K562 (cell line): ENCODE data around the gene RABGAP1. TPM values are rescaled to one million over a fixed set of nuclear protein-coding genes. Genes with fewer than 3 reads are reported as not detected.

Experiments used
- ATAC-seq: fragments of 200-7000 bp; cut with Tn5 transposase; 3 replicates; pipeline ENCODE4 v1.9.1; 2020; ENCODE audit warnings: moderate library complexity
- BruUV-seq: library from RNA; stranded (reverse); fragments of 400-500 nt; replicated peaks from 2 replicates; lab custom pipeline; 2021; lab: Mats Ljungman, UMichigan
- CTCF ChIA-PET: fragments of 300-600 bp; formaldehyde crosslinking; extraction: SDS; loops from one replicate; lab custom pipeline; 2021; ENCODE audit warnings: low intra/inter-chr PET ratio; lab: Yijun Ruan, JAX
- POLR2A ChIA-PET: fragments of 300-600, 350-650 bp; sonication (Branson Sonifier 250); formaldehyde crosslinking; extraction: SDS; loops from one replicate; lab custom pipeline; 2021; ENCODE audit warnings: antibody characterized with exemption, inconsistent platforms; lab: Yijun Ruan, JAX
- DNase-seq, 4 experiments: peaks; one replicate each; pipeline versions ENCODE4 v3.0.0 to v3.0.0-alpha.2; 2011 to 2018; ENCODE audit warnings: low spot score in 3 of 4, mixed read lengths in 3 of 4; ENCODE audit errors: extremely low read depth in 1 of 4
- FAIRE-seq: peaks from 2 replicates; lab custom pipeline; 2011; peaks lifted over from hg19 to GRCh38; lab: Jason Lieb, UNC
- H2AFZ ChIP-seq: 2 replicates; pipeline ENCODE4 v1.6.0; 2011; ENCODE audit warnings: low read depth, low read length, control low read depth, inconsistent platforms
- H3K27ac ChIP-seq: fragments of 200-600 bp; 3 replicates; pipeline ENCODE4 v1.8.0; 2011; ENCODE audit warnings: low read depth, mild to moderate bottlenecking, control low read depth, inconsistent platforms, low read length, moderate library complexity, mixed read lengths; ENCODE audit errors: extremely low read depth
- H3K27me3 ChIP-seq, 2 experiments: fragments of 300-600 bp in 1 of 2; 2 replicates in 1 of 2; 3 replicates in 1 of 2; pipeline versions ENCODE4 v1.6.0 to v1.8.0; 2011; ENCODE audit warnings: inconsistent platforms in 2 of 2, low read length in 2 of 2, mild to moderate bottlenecking in 1 of 2, mixed read lengths in 1 of 2, moderate library complexity in 1 of 2; ENCODE audit not compliant: control insufficient read depth in 2 of 2, insufficient read depth in 2 of 2
- H3K36me3 ChIP-seq: fragments of 300-600 bp; 3 replicates; pipeline ENCODE4 v1.8.0; 2011; ENCODE audit warnings: mild to moderate bottlenecking, low read length, inconsistent platforms; ENCODE audit not compliant: control insufficient read depth, insufficient read depth
- H3K4me1 ChIP-seq, 2 experiments: fragments of 200-600 bp in 1 of 2; replicated peaks in 1 of 2; 2 replicates in 1 of 2; 3 replicates in 1 of 2; pipeline versions ENCODE4 v1.5.1 to v1.8.0; 2011; ENCODE audit warnings: inconsistent platforms in 2 of 2, low read length in 2 of 2, mild to moderate bottlenecking in 1 of 2, mixed read lengths in 1 of 2, moderate library complexity in 1 of 2; ENCODE audit not compliant: control insufficient read depth in 2 of 2, insufficient read depth in 2 of 2
- H3K4me2 ChIP-seq: 2 replicates; pipeline ENCODE4 v1.6.1; 2011; ENCODE audit warnings: low read length, control low read depth, inconsistent platforms, mixed read lengths; ENCODE audit not compliant: insufficient read depth
- H3K4me3 ChIP-seq: fragments of 200-600 bp; sonication (generic), shearing (Covaris generic); 2 replicates; pipeline ENCODE4 v1.5.1; 2016; ENCODE audit warnings: control low read depth, inconsistent platforms
- H3K79me2 ChIP-seq: fragments of 200-600 bp; 3 replicates; pipeline ENCODE4 v1.8.0; 2011; ENCODE audit warnings: low read length, inconsistent platforms; ENCODE audit not compliant: control insufficient read depth, insufficient read depth
- H3K9ac ChIP-seq, 2 experiments: 2 replicates each; pipeline versions ENCODE4 v1.6.0 to v1.6.1; 2011; ENCODE audit warnings: low read depth in 2 of 2, low read length in 2 of 2, control low read depth in 1 of 2, inconsistent platforms in 1 of 2, mild to moderate bottlenecking in 1 of 2, mixed read lengths in 1 of 2; ENCODE audit not compliant: insufficient read depth in 1 of 2
- H3K9me1 ChIP-seq: one replicate; pipeline ENCODE4 v1.6.0; 2011; ENCODE audit warnings: inconsistent platforms, mild to moderate bottlenecking, low read length, moderate library complexity; ENCODE audit not compliant: control insufficient read depth, insufficient read depth
- H3K9me3 ChIP-seq: replicated peaks from 2 replicates; pipeline ENCODE4 v1.5.1; 2011; ENCODE audit warnings: low read depth, low read length, inconsistent platforms; ENCODE audit not compliant: control insufficient read depth, insufficient read depth
- H4K20me1 ChIP-seq: replicated peaks from 2 replicates; pipeline ENCODE4 v1.6.1; 2011; ENCODE audit warnings: low read length, inconsistent platforms, mixed read lengths; ENCODE audit not compliant: control insufficient read depth, insufficient read depth
- ARID2 ChIP-seq: fragments of 450-650 bp; IDR thresholded peaks from 2 replicates; pipeline ENCODE4 v1.6.1; 2017; ENCODE audit warnings: antibody characterized with exemption, mild to moderate bottlenecking
- CREBBP ChIP-seq: IDR thresholded peaks from one replicate; pipeline ENCODE4 v1.6.1; 2012; ENCODE audit warnings: low read depth, mild to moderate bottlenecking, control low read depth, inconsistent platforms, low read length
- HCFC1 ChIP-seq: IDR thresholded peaks from 2 replicates; pipeline ENCODE4 v1.6.1; 2012; ENCODE audit warnings: low read depth, low read length, improper control_type of control experiment
- KDM2B ChIP-seq: fragments of 250-450 bp; sonication (Bioruptor Pico); IDR thresholded peaks from 2 replicates; pipeline ENCODE4 v1.8.0; 2021; ENCODE audit warnings: mild to moderate bottlenecking, moderate library complexity
- MCM5 ChIP-seq: fragments of 450-650 bp; IDR thresholded peaks from 2 replicates; pipeline ENCODE4 v1.6.1; 2016; ENCODE audit warnings: low read depth
- MECOM ChIP-seq: fragments of 250-450 bp; sonication (Bioruptor Pico); IDR thresholded peaks from 2 replicates; pipeline ENCODE4 v1.8.0; 2022; ENCODE audit warnings: inconsistent platforms
- NCOR1 ChIP-seq: fragments of 450-650 bp; IDR thresholded peaks from 2 replicates; pipeline ENCODE4 v1.6.1; 2016; ENCODE audit warnings: mild to moderate bottlenecking, moderate library complexity
- NFIC ChIP-seq: fragments of 450-650 bp; IDR thresholded peaks from 2 replicates; pipeline ENCODE4 v1.6.1; 2017; ENCODE audit warnings: mild to moderate bottlenecking, inconsistent platforms
- NFIX ChIP-seq: fragments of 250-450 bp; sonication (Bioruptor Pico); IDR thresholded peaks from 2 replicates; pipeline ENCODE4 v1.4.0; 2020; ENCODE audit warnings: low read depth, mild to moderate bottlenecking, moderate library complexity
- RBM14 ChIP-seq: fragments of 200-400 bp; formaldehyde crosslinking; IDR thresholded peaks from 2 replicates; pipeline ENCODE4 v1.6.1; 2018; ENCODE audit warnings: low read depth, mild to moderate bottlenecking, low read length, moderate library complexity, borderline replicate concordance; ENCODE audit not compliant: insufficient read depth
- RBM22 ChIP-seq: fragments of 200-400 bp; formaldehyde crosslinking; IDR thresholded peaks from 2 replicates; pipeline ENCODE4 v1.6.1; 2018; ENCODE audit warnings: low read length, low read depth; ENCODE audit not compliant: poor library complexity, severe bottlenecking
- SAP30 ChIP-seq: fragments of 200-600 bp; sonication (generic); IDR thresholded peaks from 2 replicates; pipeline ENCODE4 v1.6.1; 2012; ENCODE audit warnings: borderline replicate concordance, low read depth, mild to moderate bottlenecking, moderate library complexity, low read length, control low read depth, inconsistent platforms; ENCODE audit not compliant: insufficient read depth, poor library complexity, severe bottlenecking
- SNRNP70 ChIP-seq: fragments of 200-400 bp; formaldehyde crosslinking; optimal IDR thresholded peaks from 2 replicates; pipeline ENCODE3; 2017; ENCODE audit warnings: low read depth, low read length
- ZNF175 ChIP-seq: fragments of 200-800 bp; sonication (Bioruptor generic); IDR thresholded peaks from 2 replicates; pipeline ENCODE4 v1.6.1; 2016; ENCODE audit warnings: low read depth, mild to moderate bottlenecking, missing genetic modification characterization, missing compliant biosample characterization
- ZNF197 ChIP-seq: fragments of 200-800 bp; sonication (Bioruptor generic); IDR thresholded peaks from 2 replicates; pipeline ENCODE4 v1.6.1; 2016; ENCODE audit warnings: low read depth, missing genetic modification characterization, missing compliant biosample characterization
- ZNF316 ChIP-seq: fragments of 450-650 bp; IDR thresholded peaks from 2 replicates; pipeline ENCODE4 v1.6.1; 2016
- ZNF77 ChIP-seq: fragments of 250-450 bp; sonication (Bioruptor Pico); IDR thresholded peaks from 2 replicates; pipeline ENCODE4 v1.5.0; 2020
- ZNF778 ChIP-seq: fragments of 450-650 bp; formaldehyde crosslinking; IDR thresholded peaks from 2 replicates; pipeline ENCODE4 v1.4.0; 2020; ENCODE audit warnings: mild to moderate bottlenecking, moderate library complexity
- WGBS: fragments of 100-300 bp; shearing (Covaris generic); methylation state at CpG from one replicate; pipeline ENCODE4 v1.1.6; 2016; ENCODE audit warnings: low coverage, mixed read lengths; ENCODE audit not compliant: insufficient coverage; ENCODE audit errors: missing lambda C conversion rate; 5-methylcytosine and 5-hydroxymethylcytosine counted together
- in situ Hi-C: fragments of 300-500 bp; cut with MboI; formaldehyde crosslinking; loops from 4 replicates; pipeline ENCODE4 v1.15.0; 2018; ENCODE audit warnings: inconsistent platforms, mixed read lengths
- intact Hi-C: fragments of 100-400 bp; cut with micrococcal nuclease; formaldehyde crosslinking; loops from 2 replicates; pipeline ENCODE4 v1.14.2; 2022
- polyA plus RNA-seq, 8 experiments: library from polyadenylated mRNA; depleted of rRNA in 4 of 8; stranded (reverse) in 5 of 8; unstranded in 3 of 8; fragments of >200 nt; fragmentation: Nextera tagmentation in 2 of 8; fragmentation: Illumina TruSeq in 1 of 8; extraction: Ambion mirVana in 2 of 8; extraction: Trizol in 1 of 8; gene quantifications; 2 replicates each; pipeline versions ENCODE4 v1.2.1 to v1.2.3, GENCODE V29; 2011 to 2014; ENCODE audit warnings: inconsistent platforms in 1 of 8, missing spikeins in 1 of 8
- total RNA-seq, 7 experiments: library from RNA; depleted of rRNA in 6 of 7; stranded (reverse); fragments of >200 nt in 6 of 7; fragmentation: Illumina TruSeq in 2 of 7; extraction: Trizol in 2 of 7; gene quantifications; 2 replicates each; pipeline versions ENCODE4 v1.2.1 to v1.2.3, GENCODE V29; 2011 to 2021; ENCODE audit warnings: low replicate concordance in 1 of 7
- TF ChIP-seq, protein P1 (sequence below): fragments of 250-450 bp; sonication (Bioruptor Pico); IDR thresholded peaks from 2 replicates; pipeline ENCODE4 v1.5.0; 2021; ENCODE audit warnings: mild to moderate bottlenecking, borderline replicate concordance

Gene RABGAP1
- total and polyA plus RNA-seq, 9 of the 15 experiments (the other 6 are each of a cell fraction or from before 2014, with no cell fraction given) = 1.5 to 22.7 (median 13.1) TPM

DNA sequence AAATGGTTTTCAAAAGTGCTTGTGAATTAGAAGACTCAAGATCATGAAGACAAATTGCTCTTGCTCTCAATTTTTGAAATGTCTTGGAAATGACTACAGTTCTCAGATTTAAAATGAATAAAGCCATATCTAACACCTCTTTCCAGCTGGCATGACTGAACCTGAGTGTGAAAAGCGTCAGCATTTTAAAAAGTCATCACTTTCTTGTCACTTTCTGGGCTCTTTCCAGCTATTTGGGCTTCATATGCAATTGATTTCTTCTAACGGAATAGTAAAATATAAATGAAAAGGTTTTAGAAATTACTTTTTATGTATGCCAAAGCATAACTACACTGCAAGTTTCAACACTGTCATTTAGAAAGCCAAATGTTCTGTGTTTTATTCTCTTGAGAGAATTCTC is 95.0 kb downstream of the RABGAP1 start:
- Histone ChIP-seq H3K36me3 (no peaks in the 10 kb centered on the region; the same call in 2 of the 3 replicates), H3K9me3 (no peaks in the 10 kb centered on the region), H3K9ac (no peak overlapping the region), H2AFZ (no peak overlapping the region), H3K4me1 (no peaks in the 10 kb centered on the region), H4K20me1 (no peaks in the 10 kb centered on the region), H3K9me1 (no peaks in the 10 kb centered on the region), H3K27me3 (no peaks in the 10 kb centered on the region), H3K27ac (no peak overlapping the region), H3K4me3 (no peak overlapping the region), H3K4me2 (no peak overlapping the region), H3K79me2 (no peaks in the 10 kb centered on the region)
- FAIRE-seq (no peak), ATAC-seq (no peak), DNase-seq (no peak)
- CTCF ChIA-PET = no interaction called here
- WGBS = 67% methylated on average over 2 of the region's 2 CpGs
- TF ChIP-seq CREBBP (no peak), ZNF197 (CRISPR knock-in tag) (no peak), NFIC (no peak), MCM5 (no peak), HCFC1 (no peak), SAP30 (no peak), ARID2 (no peak), ZNF175 (CRISPR knock-in tag) (no peak), NFIX (CRISPR knock-in tag) (no peak), NCOR1 (no peak), RBM14 (no peak), RBM22 (no peak), ZNF778 (CRISPR knock-in tag) (no peak), SNRNP70 (no peak), KDM2B (CRISPR knock-in tag) (no peak), ZNF316 (no peak), MECOM (no peak), ZNF77 (CRISPR knock-in tag) (no peak)
- TF ChIP-seq, protein P1, sequence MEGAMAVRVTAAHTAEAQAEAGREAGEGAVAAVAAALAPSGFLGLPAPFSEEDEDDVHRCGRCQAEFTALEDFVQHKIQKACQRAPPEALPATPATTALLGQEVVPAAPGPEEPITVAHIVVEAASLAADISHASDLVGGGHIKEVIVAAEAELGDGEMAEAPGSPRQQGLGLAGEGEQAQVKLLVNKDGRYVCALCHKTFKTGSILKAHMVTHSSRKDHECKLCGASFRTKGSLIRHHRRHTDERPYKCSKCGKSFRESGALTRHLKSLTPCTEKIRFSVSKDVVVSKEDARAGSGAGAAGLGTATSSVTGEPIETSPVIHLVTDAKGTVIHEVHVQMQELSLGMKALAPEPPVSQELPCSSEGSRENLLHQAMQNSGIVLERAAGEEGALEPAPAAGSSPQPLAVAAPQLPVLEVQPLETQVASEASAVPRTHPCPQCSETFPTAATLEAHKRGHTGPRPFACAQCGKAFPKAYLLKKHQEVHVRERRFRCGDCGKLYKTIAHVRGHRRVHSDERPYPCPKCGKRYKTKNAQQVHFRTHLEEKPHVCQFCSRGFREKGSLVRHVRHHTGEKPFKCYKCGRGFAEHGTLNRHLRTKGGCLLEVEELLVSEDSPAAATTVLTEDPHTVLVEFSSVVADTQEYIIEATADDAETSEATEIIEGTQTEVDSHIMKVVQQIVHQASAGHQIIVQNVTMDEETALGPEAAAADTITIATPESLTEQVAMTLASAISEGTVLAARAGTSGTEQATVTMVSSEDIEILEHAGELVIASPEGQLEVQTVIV (CRISPR knock-in tag) = no peak
- intact Hi-C loops (no loop called here), in situ Hi-C loops (no loop called here)
- BruUV-seq = no TSS peak
- POLR2A ChIA-PET = interaction anchor here (1.3 kb wide), 1 partner anchor 10 kb away, joined by 3 read pairs; no protein-coding TSS in a partner anchor
